Germinal center (tissue), 1 donor: ENCODE results near the gene PSENEN.
"Not testable (repeated sequence)": the region's sequence is repeated elsewhere in the genome, so short reads cannot be mapped to it uniquely, and the experiment has no call there.

Source experiments
- DNase-seq: peaks from one replicate; pipeline ENCODE4 v3.0.0; 2012; ENCODE audit warnings: mixed read lengths, low spot score

The PSENEN gene

GRCh38 chr19:35788205-35788960, 42.9 kb downstream of the PSENEN start:
- no peak for DNase-seq

GRCh38 chr19:35789195-35789977, 43.9 kb downstream of the PSENEN start:
- no peak for DNase-seq

GRCh38 chr19:35789978-35790944, 44.8 kb downstream of the PSENEN start:
- DNase-seq, result no peak

GRCh38 chr19:35790981-35791813, 45.7 kb downstream of the PSENEN start:
- peak; percentile 63 for DNase-seq

GRCh38 chr19:35791814-35792279, 46.4 kb downstream of the PSENEN start:
- no peak for DNase-seq

GRCh38 chr19:35792312-35792711, 46.9 kb downstream of the PSENEN start:
- DNase-seq, result no peak

- no peak for DNase-seq
These were observed 47.4 kb downstream of the PSENEN start for GRCh38 chr19:35792888-35793287.

GRCh38 chr19:35793381-35794165, 48.1 kb downstream of the PSENEN start:
- DNase-seq, result no peak

- DNase-seq, result not testable (repeated sequence)
These were observed 50.1 kb downstream of the PSENEN start for GRCh38 chr19:35795564-35795963.
